CD4-positive, alpha-beta memory T cell (primary cell): Measurements from ENCODE around the gene TP53BP2. TPM values are rescaled to one million over a fixed set of nuclear protein-coding genes. Genes with fewer than 3 reads are reported as not detected.

ENCODE experiments used
- CTCF ChIA-PET: fragments of 350-600 bp; sonication (Branson Sonifier 250); formaldehyde crosslinking; loops from one replicate; lab custom pipeline; 2021; ENCODE audit warnings: inconsistent platforms; ENCODE audit not compliant: partially characterized antibody; lab: Charles Lee
- POLR2A ChIA-PET: fragments of 350-600 bp; sonication (Branson Sonifier 250); formaldehyde crosslinking; loops from one replicate; lab custom pipeline; 2021; ENCODE audit not compliant: partially characterized antibody; lab: Charles Lee
- DNase-seq, 5 donors: peaks; one replicate each; pipeline versions ENCODE4 v3.0.0 to v3.0.0-alpha.2; 2020 to 2022; ENCODE audit warnings: mixed read lengths in 1 of 5
- H3K27ac ChIP-seq: one replicate; pipeline ENCODE4 v1.7.0; 2013; ENCODE audit warnings: low read depth, low read length
- H3K27me3 ChIP-seq: 2 replicates; pipeline ENCODE4 v1.7.0; 2013; ENCODE audit warnings: mild to moderate bottlenecking, low read length, moderate library complexity; ENCODE audit not compliant: insufficient read depth
- H3K36me3 ChIP-seq: 2 replicates; pipeline ENCODE4 v1.7.0; 2013; ENCODE audit warnings: mild to moderate bottlenecking, low read length, moderate library complexity; ENCODE audit not compliant: insufficient read depth
- H3K4me1 ChIP-seq: 2 replicates; pipeline ENCODE4 v1.7.0; 2013; ENCODE audit warnings: mild to moderate bottlenecking, low read length, moderate library complexity; ENCODE audit not compliant: insufficient read depth
- H3K4me3 ChIP-seq, 2 donors: one replicate each; pipeline ENCODE4 v1.7.0; 2013; ENCODE audit warnings: low read length in 2 of 2, mild to moderate bottlenecking in 1 of 2
- H3K9me3 ChIP-seq, 2 donors: one replicate each; pipeline ENCODE4 v1.7.0; 2013; ENCODE audit warnings: low read length in 2 of 2, control low read depth in 1 of 2; ENCODE audit not compliant: control insufficient read depth in 1 of 2
- H3K27ac Mint-ChIP-seq, 7 donors: one replicate each; pipeline ENCODE4 v1.8.0; 2020 to 2021; ENCODE audit warnings: mixed read lengths in 7 of 7, mild to moderate bottlenecking in 6 of 7, inconsistent platforms in 3 of 7, moderate library complexity in 3 of 7
- H3K27me3 Mint-ChIP-seq, 2 donors: one replicate each; pipeline ENCODE4 v1.8.0; 2020 to 2021; ENCODE audit warnings: mixed read lengths in 2 of 2
- H3K36me3 Mint-ChIP-seq, 2 donors: one replicate each; pipeline ENCODE4 v1.8.0; 2020 to 2021; ENCODE audit warnings: mixed read lengths in 2 of 2, inconsistent platforms in 1 of 2, mild to moderate bottlenecking in 1 of 2
- H3K4me1 Mint-ChIP-seq, 4 donors: one replicate each; pipeline ENCODE4 v1.8.0; 2020 to 2021; ENCODE audit warnings: mixed read lengths in 4 of 4, mild to moderate bottlenecking in 1 of 4
- H3K4me3 Mint-ChIP-seq, 8 donors: one replicate each; pipeline ENCODE4 v1.8.0; 2020 to 2021; ENCODE audit warnings: mixed read lengths in 8 of 8, mild to moderate bottlenecking in 7 of 8, moderate library complexity in 6 of 8, inconsistent platforms in 3 of 8
- H3K9me3 Mint-ChIP-seq, 8 donors: one replicate each; pipeline ENCODE4 v1.8.0; 2020 to 2021; ENCODE audit warnings: mixed read lengths in 8 of 8, mild to moderate bottlenecking in 5 of 8, inconsistent platforms in 3 of 8, moderate library complexity in 1 of 8
- intact Hi-C: fragments of 100-400 bp; cut with micrococcal nuclease; formaldehyde crosslinking; loops from one replicate; pipeline ENCODE4 v1.15.1; 2023
- polyA plus RNA-seq, 2 donors: library from polyadenylated mRNA; unstranded; fragments of 300-500 nt; fragmentation: Illumina TruSeq; gene quantifications; one replicate each; pipeline ENCODE4 v1.2.3, GENCODE V29; 2021
- total RNA-seq, 2 experiments: library from RNA; stranded (reverse); gene quantifications; one replicate each; pipeline ENCODE4 v1.2.3, GENCODE V29; 2021

Gene TP53BP2
- total and polyA plus RNA-seq, 4 experiments from 2014 or later: 8.5 to 49.8 (median 33.8) TPM

DNA sequence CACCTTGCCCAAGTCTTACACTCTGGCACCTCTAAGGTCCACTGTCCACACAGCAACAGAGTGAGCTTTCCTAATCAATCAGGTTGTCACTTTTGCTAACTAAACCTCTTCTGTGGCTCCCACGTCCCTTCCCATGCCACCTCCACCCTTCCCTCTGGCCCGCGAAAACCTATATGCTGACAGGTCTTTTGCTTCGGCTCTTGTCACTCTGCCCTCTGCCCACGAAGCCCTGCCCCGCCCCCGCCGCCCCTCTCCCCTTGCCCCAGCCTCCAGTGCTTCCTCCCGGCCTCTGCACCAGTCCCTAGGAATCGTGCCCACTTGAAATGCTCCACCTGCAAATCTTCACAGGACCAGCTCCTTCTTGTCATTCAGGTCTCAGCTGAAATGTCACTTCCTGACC, 8.1 kb downstream of the TP53BP2 start:
- no peak overlapping the region for H3K4me3 ChIP-seq
- ChIA-PET CTCF (interaction anchor here (0.8 to 1.6 kb wide), 4 partner anchors 14 to 88 kb away, joined by 3 read pairs; no protein-coding TSS in a partner anchor), POLR2A (interaction anchor here (3.5 kb wide), 1 partner anchor 8 kb away, joined by 39 read pairs; the partner anchor contains the start of gene TP53BP2)
- no peaks in the 10 kb centered on the region for H3K9me3 ChIP-seq
- DNase-seq: no peak
- no peaks in the 10 kb centered on the region for H3K27me3 ChIP-seq
- no peaks in the 10 kb centered on the region for H3K36me3 ChIP-seq
- Mint-ChIP-seq H3K9me3 (no peaks in the 10 kb centered on the region), H3K36me3 (no peaks in the 10 kb centered on the region), H3K4me1 (peaks cover 30 to 35% (median 31%) of the 10 kb centered on the region in 4 donors), H3K27me3 (no peaks in the 10 kb centered on the region), H3K27ac (peak overlapping the region in 4 of 7 donors; percentile 61 to 89 (median 81)), H3K4me3 (peak overlapping the region in 5 of 8 donors; percentile 21 to 48 (median 41))
- intact Hi-C loops: loop anchor here (5.0 kb wide), 1 partner anchor 495 kb away; the partner anchor contains the start of gene NVL
- H3K4me1 ChIP-seq: peaks cover 81% of the 10 kb centered on the region
- no peak overlapping the region for H3K27ac ChIP-seq

DNA sequence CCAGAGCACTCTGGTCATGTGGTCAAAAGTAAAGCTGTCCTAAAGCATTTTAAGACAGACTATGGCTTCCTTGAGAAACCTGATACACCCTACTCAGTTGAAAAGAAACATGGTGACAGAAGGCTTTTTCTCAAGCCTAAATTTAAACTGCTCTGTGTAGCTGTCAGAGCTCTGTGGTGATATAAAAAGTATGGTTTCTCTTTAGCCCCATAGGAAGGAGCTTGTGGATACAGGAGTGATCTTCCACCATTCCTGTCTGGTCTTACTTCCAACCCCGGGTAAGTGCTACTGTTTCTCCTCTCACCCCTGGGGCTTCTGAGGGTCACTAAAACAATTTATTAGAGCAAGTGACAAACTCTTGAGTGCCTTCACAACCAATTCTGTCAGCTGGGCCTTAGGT, 8.5 kb downstream of the TP53BP2 start:
- H3K9me3 Mint-ChIP-seq: no peaks in the 10 kb centered on the region

DNA sequence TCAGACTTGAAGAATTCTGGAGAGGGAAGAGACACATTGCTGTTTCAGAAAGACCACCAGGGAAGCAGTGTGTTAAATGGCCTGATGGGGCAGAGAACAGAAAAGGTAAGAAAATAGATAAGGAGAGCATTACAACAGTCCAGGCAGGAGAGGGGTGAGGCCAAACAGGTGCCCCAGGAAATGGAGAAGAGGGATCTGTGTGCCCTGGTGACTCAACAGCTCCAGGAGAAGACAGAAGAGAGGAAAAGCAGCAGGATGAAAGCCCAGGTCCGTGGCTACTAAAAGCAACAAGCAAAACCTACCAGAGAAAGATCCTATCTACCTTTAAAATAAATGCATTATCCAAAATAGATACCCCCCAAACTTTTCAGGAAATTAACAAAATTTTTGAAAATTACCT, 9.2 kb downstream of the TP53BP2 start:
- H3K4me3 Mint-ChIP-seq: no peak overlapping the region

More for the DNA sequence above, 8.5 kb downstream of the TP53BP2 start:
- Histone ChIP-seq H3K27me3 (no peaks in the 10 kb centered on the region), H3K4me3 (no peak overlapping the region), H3K9me3 (no peaks in the 10 kb centered on the region), H3K27ac (no peak overlapping the region), H3K4me1 (peaks cover 81% of the 10 kb centered on the region), H3K36me3 (no peaks in the 10 kb centered on the region)
- H3K27ac Mint-ChIP-seq: peak overlapping the region in 2 of 7 donors; percentile 1 to 62
- ChIA-PET CTCF (interaction anchor here (0.8 to 1.1 kb wide), 2 partner anchors 14 to 88 kb away, joined by 3 read pairs; no protein-coding TSS in a partner anchor), POLR2A (interaction anchor here (3.5 kb wide), 1 partner anchor 8 kb away, joined by 39 read pairs; the partner anchor contains the start of gene TP53BP2)
- intact Hi-C loops: loop anchor here (5.0 kb wide), 1 partner anchor 495 kb away; the partner anchor contains the start of gene NVL
- no peak for DNase-seq
- no peaks in the 10 kb centered on the region for H3K27me3 Mint-ChIP-seq
- H3K4me3 Mint-ChIP-seq: no peak overlapping the region
- no peaks in the 10 kb centered on the region for H3K36me3 Mint-ChIP-seq
- H3K4me1 Mint-ChIP-seq: peaks cover 29 to 34% (median 32%) of the 10 kb centered on the region in 4 donors

GRCh38 chr1:223835754-223836153, 10.0 kb downstream of the TP53BP2 start:
- H3K4me1 Mint-ChIP-seq: peaks cover 28 to 40% (median 34%) of the 10 kb centered on the region in 4 donors
- intact Hi-C loops: loop anchor here (1.0 to 5.0 kb wide), 2 partner anchors 9 to 497 kb away; partner anchors contain the start of gene NVL
- H3K9me3 ChIP-seq: no peaks in the 10 kb centered on the region
- peaks cover 0 to 1% of the 10 kb centered on the region in 2 donors for H3K36me3 Mint-ChIP-seq
- no peak overlapping the region for H3K4me3 ChIP-seq
- no peaks in the 10 kb centered on the region for H3K27me3 ChIP-seq
- H3K4me3 Mint-ChIP-seq: no peak overlapping the region
- H3K27ac ChIP-seq: peak overlapping the region; percentile 52
- H3K36me3 ChIP-seq: no peaks in the 10 kb centered on the region
- ChIA-PET POLR2A (interaction anchor here (1.0 to 3.5 kb wide), 2 partner anchors 10 to 347 kb away, joined by 3 to 39 read pairs; partner anchors contain the start of genes DEGS1 and TP53BP2), CTCF (interaction anchor here (1.0 to 1.2 kb wide), 2 partner anchors 10 to 11 kb away, joined by 4 to 9 read pairs; partner anchors contain the start of gene TP53BP2)
- H3K9me3 Mint-ChIP-seq: no peaks in the 10 kb centered on the region
- no peak overlapping the region for H3K27ac Mint-ChIP-seq
- no peak for DNase-seq
- peaks cover 81% of the 10 kb centered on the region for H3K4me1 ChIP-seq
- H3K27me3 Mint-ChIP-seq: no peaks in the 10 kb centered on the region

More for the DNA sequence above, 9.2 kb downstream of the TP53BP2 start:
- Mint-ChIP-seq H3K36me3 (peaks cover 0 to under 1% of the 10 kb centered on the region in 2 donors), H3K27ac (no peak overlapping the region), H3K9me3 (no peaks in the 10 kb centered on the region), H3K27me3 (no peaks in the 10 kb centered on the region), H3K4me1 (peaks cover 29 to 39% (median 34%) of the 10 kb centered on the region in 4 donors)
- DNase-seq: no peak
- H3K9me3 ChIP-seq: no peaks in the 10 kb centered on the region
- POLR2A ChIA-PET: interaction anchor here (0.7 to 3.5 kb wide), 2 partner anchors 9 to 348 kb away, joined by 3 to 39 read pairs; partner anchors contain the start of gene TP53BP2
- no peaks in the 10 kb centered on the region for H3K36me3 ChIP-seq
- CTCF ChIA-PET: interaction anchor here (0.8 to 1.2 kb wide), 2 partner anchors 9 to 13 kb away, joined by 3 to 9 read pairs; partner anchors contain the start of gene TP53BP2
- H3K27me3 ChIP-seq: no peaks in the 10 kb centered on the region
- no peak overlapping the region for H3K27ac ChIP-seq
- intact Hi-C loops: loop anchor here (1.0 to 5.0 kb wide), 2 partner anchors 8 to 496 kb away; partner anchors contain the start of gene NVL
- H3K4me3 ChIP-seq: no peak overlapping the region
- peaks cover 82% of the 10 kb centered on the region for H3K4me1 ChIP-seq

GRCh38 chr1:223834660-223835263, 11.0 kb downstream of the TP53BP2 start:
- Mint-ChIP-seq H3K4me3 (no peak overlapping the region), H3K27me3 (no peaks in the 10 kb centered on the region), H3K4me1 (peaks cover 21 to 35% (median 28%) of the 10 kb centered on the region in 4 donors), H3K27ac (no peak overlapping the region), H3K9me3 (no peaks in the 10 kb centered on the region), H3K36me3 (peaks cover 0 to 1% of the 10 kb centered on the region in 2 donors)
- Histone ChIP-seq H3K27me3 (no peaks in the 10 kb centered on the region), H3K27ac (peak overlapping the region; percentile 52), H3K36me3 (no peaks in the 10 kb centered on the region), H3K4me3 (no peak overlapping the region), H3K4me1 (peaks cover 81% of the 10 kb centered on the region), H3K9me3 (no peaks in the 10 kb centered on the region)
- intact Hi-C loops: loop anchor here (5.0 kb wide), 1 partner anchor 498 kb away; the partner anchor contains the start of gene NVL
- CTCF ChIA-PET: interaction anchor here (2.6 kb wide), 1 partner anchor 11 kb away, joined by 17 read pairs; the partner anchor contains the start of gene TP53BP2
- DNase-seq: peak in 4 of 5 donors; percentile 19 to 55 (median 40)
- POLR2A ChIA-PET: interaction anchor here (1.6 to 3.5 kb wide), 2 partner anchors 8 to 11 kb away, joined by 7 to 39 read pairs; partner anchors contain the start of gene TP53BP2

- CTCF ChIA-PET: interaction anchor here (1.5 to 2.6 kb wide), 2 partner anchors 12 to 16 kb away, joined by 4 to 17 read pairs; partner anchors contain the start of gene TP53BP2
- no peak for DNase-seq
- H3K27me3 Mint-ChIP-seq: no peaks in the 10 kb centered on the region
- H3K27me3 ChIP-seq: no peaks in the 10 kb centered on the region
- no peaks in the 10 kb centered on the region for H3K9me3 ChIP-seq
- no peak overlapping the region for H3K4me3 Mint-ChIP-seq
- no peaks in the 10 kb centered on the region for H3K36me3 ChIP-seq
- H3K4me3 ChIP-seq: no peak overlapping the region
- H3K27ac Mint-ChIP-seq: no peak overlapping the region
- no peaks in the 10 kb centered on the region for H3K9me3 Mint-ChIP-seq
- peaks cover 75% of the 10 kb centered on the region for H3K4me1 ChIP-seq
- POLR2A ChIA-PET: interaction anchor here (0.8 to 2.4 kb wide), 4 partner anchors 9 to 26 kb away, joined by 3 to 36 read pairs (median 5); partner anchors contain the start of gene TP53BP2
- H3K36me3 Mint-ChIP-seq: peaks cover 0 to 1% of the 10 kb centered on the region in 2 donors
- H3K27ac ChIP-seq: peak overlapping the region; percentile 12
- intact Hi-C loops: loop anchor here (2.0 kb wide), 1 partner anchor 15 kb away; no protein-coding TSS in a partner anchor
- peaks cover 23 to 38% (median 30%) of the 10 kb centered on the region in 4 donors for H3K4me1 Mint-ChIP-seq
These were observed 11.8 kb downstream of the TP53BP2 start for GRCh38 chr1:223833948-223834347.
